Inflammatory macrophage treated with lipopolysaccharide for 1 hour (primary cell): Measurements from ENCODE around the gene MIR17HG.
A peak's percentile ranks its signal among the peaks of the same experiment; 100 is the strongest.

Experiments
- DNase-seq, 2 donors: peaks; one replicate each; pipeline ENCODE4 v3.0.0-alpha.2; 2020 to 2022

Gene MIR17HG

GRCh38 chr13:91369441-91369831 lies 21.9 kb downstream of the MIR17HG start:
- DNase-seq, result no peak

- DNase-seq, result no peak
Measured at GRCh38 chr13:91370501-91370900, 23.0 kb downstream of the MIR17HG start.

- DNase-seq, result no peak
Measured at GRCh38 chr13:91372911-91373310, 25.4 kb downstream of the MIR17HG start.

GRCh38 chr13:91375116-91375729 lies 27.7 kb downstream of the MIR17HG start:
- peak; percentile 23 to 58 for DNase-seq

- DNase-seq, result peak; percentile 8 to 23
Measured at GRCh38 chr13:91381371-91381770, 33.9 kb downstream of the MIR17HG start.

GRCh38 chr13:91383836-91384235 lies 36.3 kb downstream of the MIR17HG start:
- DNase-seq, result no peak

- no peak for DNase-seq
Measured at GRCh38 chr13:91384896-91385295, 37.4 kb downstream of the MIR17HG start.

- no peak for DNase-seq
Measured at GRCh38 chr13:91389186-91389585, 41.7 kb downstream of the MIR17HG start.

GRCh38 chr13:91397595-91397994 lies 50.1 kb downstream of the MIR17HG start:
- DNase-seq, result no peak

GRCh38 chr13:91398413-91399188 lies 51.1 kb downstream of the MIR17HG start, which contains the start of gene GPC5:
Gene GPC5, plus strand, starts transcription at chr13:91398621.
- peak; percentile 62 to 76 for DNase-seq

GRCh38 chr13:91399189-91400062 lies 51.9 kb downstream of the MIR17HG start:
- no peak for DNase-seq

GRCh38 chr13:91400063-91400399 lies 52.5 kb downstream of the MIR17HG start:
- DNase-seq, result no peak

- DNase-seq, result no peak
Measured at GRCh38 chr13:91400671-91401070, 53.2 kb downstream of the MIR17HG start.

GRCh38 chr13:91401920-91402319 lies 54.4 kb downstream of the MIR17HG start:
- peak in 1 of 2 donors; percentile 23 for DNase-seq
